Measurements from ENCODE around the gene SLAMF7. TPM values are rescaled to one million over a fixed set of nuclear protein-coding genes. Genes with fewer than 3 reads are reported as not detected.

Gene SLAMF7
- total RNA-seq, 1 experiment from 2014 or later: 3.6 TPM

GRCh38 chr1:160720356-160721085, 18.5 kb upstream of the SLAMF7 start:
- Histone ChIP-seq H3K9me3 (ENCODE audit: insufficient read depth, low read depth) (no peaks in the 10 kb centered on the region), H3K36me3 (ENCODE audit: low read depth) (no peaks in the 10 kb centered on the region), H3K27me3 (ENCODE audit: insufficient read depth, low read depth) (peaks cover 23% of the 10 kb centered on the region), H4K20me1 (ENCODE audit: insufficient read depth) (no peaks in the 10 kb centered on the region), H3K4me1 (replicated peaks; ENCODE audit: insufficient read depth) (0 out of 2 replicates have a peak, but pooled peaks cover under 1% of the 10 kb centered on the region), H3K27ac (no peak overlapping the region), H3K79me2 (ENCODE audit: low read depth) (no peaks in the 10 kb centered on the region), H3K9me2 (ENCODE audit: insufficient read depth) (no peaks in the 10 kb centered on the region), H2AFZ (no peak overlapping the region), H3K4me3 (no peak overlapping the region), H3F3A (ENCODE audit: insufficient read depth, low read depth) (no peaks in the 10 kb centered on the region), H3K4me2 (no peak overlapping the region)
- intact Hi-C loops (cut with micrococcal nuclease; ENCODE audit: unreplicated experiment): no loop called here
- no TSS peak for BruUV-seq (replicated peaks)
- no peak for TF ChIP-seq CTCF (conservative IDR thresholded peaks at IDR 0.05)
- no peak for TF ChIP-seq EZH2 (IDR thresholded peaks at IDR 0.05; ENCODE audit: low read depth)
- CTCF ChIA-PET: no interaction called here
- DNase-seq: no peak
- POLR2A ChIA-PET (ENCODE audit: unreplicated experiment): no interaction called here

- peaks cover 10% of the 10 kb centered on the region for H3K4me1 ChIP-seq (replicated peaks; ENCODE audit: insufficient read depth)
- H2AFZ ChIP-seq: no peak overlapping the region
- H3K27ac ChIP-seq: no peak overlapping the region
- no peak overlapping the region for H3K4me3 ChIP-seq
- CTCF ChIA-PET: no interaction called here
- POLR2A ChIA-PET (ENCODE audit: unreplicated experiment): interaction anchor here (0.6 kb wide), 1 partner anchor 324 kb away, joined by 4 read pairs; the partner anchor contains the start of gene USF1
- intact Hi-C loops (cut with micrococcal nuclease; ENCODE audit: unreplicated experiment): no loop called here
- H4K20me1 ChIP-seq (ENCODE audit: insufficient read depth): no peaks in the 10 kb centered on the region
- peaks cover 18% of the 10 kb centered on the region for H3K27me3 ChIP-seq (ENCODE audit: insufficient read depth, low read depth)
- no peaks in the 10 kb centered on the region for H3K36me3 ChIP-seq (ENCODE audit: low read depth)
- H3K9me3 ChIP-seq (ENCODE audit: insufficient read depth, low read depth): no peaks in the 10 kb centered on the region
- no peak overlapping the region for H3K4me2 ChIP-seq
- TF ChIP-seq CTCF (conservative IDR thresholded peaks at IDR 0.05) (no peak), EZH2 (IDR thresholded peaks at IDR 0.05; ENCODE audit: low read depth) (no peak)
- BruUV-seq (replicated peaks): no TSS peak
- no peaks in the 10 kb centered on the region for H3K9me2 ChIP-seq (ENCODE audit: insufficient read depth)
- no peak for DNase-seq
- H3K79me2 ChIP-seq (ENCODE audit: low read depth): no peaks in the 10 kb centered on the region
- H3F3A ChIP-seq (ENCODE audit: insufficient read depth, low read depth): no peaks in the 10 kb centered on the region
Measured at GRCh38 chr1:160721473-160721872, 17.6 kb upstream of the SLAMF7 start.

- BruUV-seq (replicated peaks): no TSS peak
Measured at GRCh38 chr1:160722726-160723125, 16.3 kb upstream of the SLAMF7 start.

More at GRCh38 chr1:160722726-160723125, 16.3 kb upstream of the SLAMF7 start:
- H3K4me2 ChIP-seq: no peak overlapping the region
- H4K20me1 ChIP-seq (ENCODE audit: insufficient read depth): no peaks in the 10 kb centered on the region
- CTCF ChIA-PET: no interaction called here
- POLR2A ChIA-PET (ENCODE audit: unreplicated experiment): no interaction called here
- H3F3A ChIP-seq (ENCODE audit: insufficient read depth, low read depth): no peaks in the 10 kb centered on the region
- TF ChIP-seq EZH2 (IDR thresholded peaks at IDR 0.05; ENCODE audit: low read depth) (no peak), CTCF (conservative IDR thresholded peaks at IDR 0.05) (no peak)
- DNase-seq: no peak
- no peak overlapping the region for H3K27ac ChIP-seq
- H3K4me1 ChIP-seq (replicated peaks; ENCODE audit: insufficient read depth): peaks cover 18% of the 10 kb centered on the region
- no peak overlapping the region for H2AFZ ChIP-seq
- H3K4me3 ChIP-seq: no peak overlapping the region
- peaks cover 6% of the 10 kb centered on the region; the same call in 1 of the 2 replicates for H3K27me3 ChIP-seq (ENCODE audit: insufficient read depth, low read depth)
- intact Hi-C loops (cut with micrococcal nuclease; ENCODE audit: unreplicated experiment): no loop called here
- no peaks in the 10 kb centered on the region for H3K79me2 ChIP-seq (ENCODE audit: low read depth)
- H3K9me3 ChIP-seq (ENCODE audit: insufficient read depth, low read depth): no peaks in the 10 kb centered on the region
- no peaks in the 10 kb centered on the region for H3K36me3 ChIP-seq (ENCODE audit: low read depth)
- H3K9me2 ChIP-seq (ENCODE audit: insufficient read depth): no peaks in the 10 kb centered on the region

Data from PC-9 (cell line).